GM12878 (cell line): ENCODE results near the gene LRP1B. TPM values are rescaled to one million over a fixed set of nuclear protein-coding genes. Genes with fewer than 3 reads are reported as not detected.

ENCODE experiments used
- ATAC-seq: fragments of 200-7000 bp; cut with Tn5 transposase; 3 replicates; pipeline ENCODE4 v1.9.1; 2020; ENCODE audit warnings: mild to moderate bottlenecking, moderate library complexity
- BruUV-seq: library from RNA; stranded (reverse); fragments of 400-500 nt; replicated peaks from 2 replicates; lab custom pipeline; 2021; lab: Mats Ljungman, UMichigan
- CTCF ChIA-PET: fragments of 300-600 bp; sonication (Branson Sonifier 250); formaldehyde crosslinking; extraction: SDS; loops from one replicate; lab custom pipeline; 2021; ENCODE audit warnings: inconsistent platforms; lab: Yijun Ruan, JAX
- POLR2A ChIA-PET: fragments of 350-600 bp; formaldehyde crosslinking; extraction: SDS; loops from one replicate; lab custom pipeline; 2021; ENCODE audit warnings: inconsistent platforms; lab: Charles Lee
- RAD21 ChIA-PET: fragments of 300-600 bp; sonication (Branson Sonifier 250); formaldehyde crosslinking; loops from one replicate; lab custom pipeline; 2023; ENCODE audit warnings: antibody characterized with exemption; ENCODE audit not compliant: unreplicated experiment; lab: Charles Lee
- SMC1A ChIA-PET: fragments of 300-600 bp; sonication (Branson Sonifier 250); formaldehyde crosslinking; loops from one replicate; lab custom pipeline; 2023; ENCODE audit not compliant: unreplicated experiment, uncharacterized antibody; lab: Charles Lee
- DNase-seq: peaks from one replicate; pipeline ENCODE4 v3.0.0-alpha.2; 2011; ENCODE audit warnings: low read depth, low spot score
- FAIRE-seq: peaks from 3 replicates; lab custom pipeline; 2011; peaks lifted over from hg19 to GRCh38; lab: Jason Lieb, UNC
- H2AFZ ChIP-seq: 2 replicates; pipeline ENCODE4 v1.6.0; 2011; ENCODE audit warnings: low read depth, low read length, control low read depth; ENCODE audit not compliant: control insufficient read depth
- H3K27ac ChIP-seq: 2 replicates; pipeline ENCODE4 v1.5.1; 2011; ENCODE audit warnings: control low read depth; ENCODE audit not compliant: control insufficient read depth, insufficient read depth
- H3K27me3 ChIP-seq, 2 experiments: replicated peaks in 1 of 2; 2 replicates each; pipeline versions ENCODE4 v1.6.0 to v1.6.1; 2011; ENCODE audit warnings: low read length in 1 of 2; ENCODE audit not compliant: control insufficient read depth in 2 of 2, insufficient read depth in 2 of 2
- H3K36me3 ChIP-seq, 2 experiments: 2 replicates each; pipeline ENCODE4 v1.5.1; 2011; ENCODE audit warnings: low read length in 1 of 2; ENCODE audit not compliant: control insufficient read depth in 2 of 2, insufficient read depth in 2 of 2
- H3K4me1 ChIP-seq: 2 replicates; pipeline ENCODE4 v1.6.1; 2011; ENCODE audit warnings: mild to moderate bottlenecking, low read length, moderate library complexity, mixed read lengths; ENCODE audit not compliant: control insufficient read depth, insufficient read depth
- H3K4me2 ChIP-seq: 2 replicates; pipeline ENCODE4 v1.6.0; 2011; ENCODE audit warnings: control low read depth; ENCODE audit not compliant: control insufficient read depth, insufficient read depth
- H3K4me3 ChIP-seq: fragments of 200-600 bp; sonication (generic); 2 replicates; pipeline ENCODE4 v1.5.1; 2016
- H3K79me2 ChIP-seq: 2 replicates; pipeline ENCODE4 v1.6.0; 2011; ENCODE audit warnings: low read length; ENCODE audit not compliant: control insufficient read depth, insufficient read depth
- H3K9ac ChIP-seq: 2 replicates; pipeline ENCODE4 v1.8.0; 2011; ENCODE audit warnings: low read length, control low read depth, mixed read lengths; ENCODE audit not compliant: control insufficient read depth, insufficient read depth
- H3K9me3 ChIP-seq: replicated peaks from 3 replicates; pipeline ENCODE4 v1.5.1; 2011; ENCODE audit warnings: mild to moderate bottlenecking, low read length; ENCODE audit not compliant: control insufficient read depth, insufficient read depth
- H4K20me1 ChIP-seq: 2 replicates; pipeline ENCODE4 v1.6.0; 2011; ENCODE audit not compliant: control insufficient read depth, insufficient read depth
- CHD2 ChIP-seq: IDR thresholded peaks from 2 replicates; pipeline ENCODE4 v1.6.1; 2011; ENCODE audit warnings: low read depth, low read length, improper control_type of control experiment, borderline replicate concordance
- HDGF ChIP-seq: fragments of 450-650 bp; IDR thresholded peaks from 2 replicates; pipeline ENCODE4 v1.6.1; 2016; ENCODE audit warnings: antibody characterized with exemption
- IKZF1 ChIP-seq: fragments of 450-650 bp; conservative IDR thresholded peaks from 2 replicates; pipeline ENCODE4 v1.6.1; 2017; ENCODE audit warnings: antibody characterized with exemption, mild to moderate bottlenecking
- PML ChIP-seq: IDR thresholded peaks from 2 replicates; pipeline ENCODE4 v1.6.1; 2012; ENCODE audit warnings: low read length, inconsistent platforms
- YBX1 ChIP-seq: fragments of 450-650 bp; IDR thresholded peaks from 2 replicates; pipeline ENCODE4 v1.6.1; 2016; ENCODE audit warnings: antibody characterized with exemption
- WGBS: methylation state at CpG from one replicate; pipeline ENCODE4 v1.1.6; 2016; ENCODE audit warnings: low lambda C conversion rate; ENCODE audit not compliant: insufficient replicate concordance, insufficient coverage; ENCODE audit errors: missing lambda C conversion rate; 5-methylcytosine and 5-hydroxymethylcytosine counted together
- in situ Hi-C: fragments of 300-500 bp; cut with MboI; formaldehyde crosslinking; loops from 9 replicates; pipeline ENCODE4 v1.14.3; 2018; ENCODE audit warnings: mixed read lengths
- intact Hi-C: fragments of 100-400 bp; cut with micrococcal nuclease; formaldehyde crosslinking; loops from one replicate; pipeline ENCODE4 v1.14.2; 2022; ENCODE audit not compliant: unreplicated experiment
- polyA plus RNA-seq, 11 experiments: library from polyadenylated mRNA; depleted of rRNA in 4 of 11; unstranded in 6 of 11; stranded (reverse) in 5 of 11; fragments of >200 nt; fragmentation: Nextera tagmentation in 4 of 11; fragmentation: Illumina TruSeq in 1 of 11; extraction: Ambion mirVana in 4 of 11; extraction: Trizol in 1 of 11; gene quantifications; 1 replicate in 1 of 11; 2 replicates in 10 of 11; pipeline versions ENCODE4 v1.2.1 to v1.2.3, GENCODE V29; 2011 to 2016; ENCODE audit warnings: inconsistent platforms in 2 of 11, missing spikeins in 2 of 11, low read depth in 1 of 11
- total RNA-seq, 4 experiments: library from RNA; depleted of rRNA in 3 of 4; stranded (reverse); fragments of >200 nt in 3 of 4; fragmentation: Illumina TruSeq in 1 of 4; extraction: Trizol in 1 of 4; gene quantifications; 2 replicates each; pipeline versions ENCODE4 v1.2.1 to v1.2.3, GENCODE V29; 2013 to 2021
- TF ChIP-seq, protein P1 (sequence below): fragments of 450-650 bp; IDR thresholded peaks from 2 replicates; pipeline ENCODE4 v1.6.1; 2017; ENCODE audit warnings: mild to moderate bottlenecking, low read depth, inconsistent platforms; ENCODE audit not compliant: poor library complexity, severe bottlenecking
- TF ChIP-seq, protein P2 (sequence below): IDR thresholded peaks from 2 replicates; pipeline ENCODE4 v1.6.1; 2011; ENCODE audit warnings: borderline replicate concordance, low read depth, mild to moderate bottlenecking, moderate library complexity, mixed read lengths, low read length; ENCODE audit not compliant: insufficient read depth; ENCODE audit errors: extremely low read length
- TF ChIP-seq, protein P3 (sequence below): fragments of 150-350 bp; IDR thresholded peaks from 2 replicates; pipeline ENCODE4 v1.6.1; 2016; ENCODE audit warnings: low read depth, low read length
- TF ChIP-seq, protein P4 (sequence below): IDR thresholded peaks from 2 replicates; pipeline ENCODE4 v1.6.1; 2012; ENCODE audit warnings: low read depth, low read length, improper control_type of control experiment
- TF ChIP-seq, protein P5 (sequence below): IDR thresholded peaks from 2 replicates; pipeline ENCODE4 v1.6.1; 2011; ENCODE audit warnings: mild to moderate bottlenecking, low read depth, low read length, moderate library complexity; ENCODE audit not compliant: insufficient replicate concordance
- TF ChIP-seq, protein P6 (sequence below): fragments of 450-650 bp; IDR thresholded peaks from 2 replicates; pipeline ENCODE4 v1.6.1; 2014; ENCODE audit warnings: mild to moderate bottlenecking
- TF ChIP-seq, protein P7 (sequence below): fragments of 450-650 bp; IDR thresholded peaks from 2 replicates; pipeline ENCODE4 v1.6.1; 2017; ENCODE audit warnings: antibody characterized with exemption, mild to moderate bottlenecking, moderate library complexity

LRP1B gene
- total and polyA plus RNA-seq, 10 of the 15 experiments (the other 5 are each of a cell fraction or from before 2014, with no cell fraction given), result under 0.01 to 0.06 (median 0.03) TPM; not detected in 5

DNA sequence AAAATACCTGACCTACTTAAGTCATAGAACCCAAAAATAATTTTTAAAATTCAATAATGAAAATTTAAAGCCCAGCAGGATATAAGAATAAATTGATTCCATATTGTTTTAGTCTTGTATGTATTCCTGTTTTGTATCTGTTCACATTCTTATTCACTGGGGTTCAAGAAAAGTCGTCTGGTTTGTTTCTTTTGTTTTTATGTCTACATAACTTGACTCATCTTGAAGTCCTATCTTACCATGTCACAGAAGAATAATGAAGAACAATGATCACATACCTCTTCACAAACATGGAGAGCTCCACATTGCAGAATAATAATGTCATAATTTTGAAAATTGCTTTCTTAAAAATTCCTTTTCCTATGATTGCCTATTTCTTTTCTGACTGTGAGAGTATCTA lies 43.4 kb upstream of the LRP1B start:
- POLR2A ChIA-PET, result no interaction called here
- RAD21 ChIA-PET, result no interaction called here
- SMC1A ChIA-PET, result no interaction called here
- no peaks in the 10 kb centered on the region for H3K36me3 ChIP-seq
- no TSS peak for BruUV-seq
- no peaks in the 10 kb centered on the region for H3K27me3 ChIP-seq
- H4K20me1 ChIP-seq, result no peaks in the 10 kb centered on the region
- CTCF ChIA-PET, result no interaction called here
- H2AFZ ChIP-seq, result no peak overlapping the region
- in situ Hi-C loops, result no loop called here
- no peak for DNase-seq
- WGBS, result 0% methylated on average over 1 of the region's 1 CpG
- H3K79me2 ChIP-seq, result no peaks in the 10 kb centered on the region
- H3K27ac ChIP-seq, result no peak overlapping the region
- no peak overlapping the region for H3K4me3 ChIP-seq
- H3K9ac ChIP-seq, result no peak overlapping the region
- H3K4me1 ChIP-seq, result no peaks in the 10 kb centered on the region
- intact Hi-C loops, result no loop called here
- ATAC-seq, result no peak
- no peak for FAIRE-seq
- H3K4me2 ChIP-seq, result no peak overlapping the region
- no peaks in the 10 kb centered on the region for H3K9me3 ChIP-seq
- TF ChIP-seq PML (no peak), IKZF1 (no peak), YBX1 (no peak), CHD2 (no peak), HDGF (no peak)
- TF ChIP-seq, protein P1, sequence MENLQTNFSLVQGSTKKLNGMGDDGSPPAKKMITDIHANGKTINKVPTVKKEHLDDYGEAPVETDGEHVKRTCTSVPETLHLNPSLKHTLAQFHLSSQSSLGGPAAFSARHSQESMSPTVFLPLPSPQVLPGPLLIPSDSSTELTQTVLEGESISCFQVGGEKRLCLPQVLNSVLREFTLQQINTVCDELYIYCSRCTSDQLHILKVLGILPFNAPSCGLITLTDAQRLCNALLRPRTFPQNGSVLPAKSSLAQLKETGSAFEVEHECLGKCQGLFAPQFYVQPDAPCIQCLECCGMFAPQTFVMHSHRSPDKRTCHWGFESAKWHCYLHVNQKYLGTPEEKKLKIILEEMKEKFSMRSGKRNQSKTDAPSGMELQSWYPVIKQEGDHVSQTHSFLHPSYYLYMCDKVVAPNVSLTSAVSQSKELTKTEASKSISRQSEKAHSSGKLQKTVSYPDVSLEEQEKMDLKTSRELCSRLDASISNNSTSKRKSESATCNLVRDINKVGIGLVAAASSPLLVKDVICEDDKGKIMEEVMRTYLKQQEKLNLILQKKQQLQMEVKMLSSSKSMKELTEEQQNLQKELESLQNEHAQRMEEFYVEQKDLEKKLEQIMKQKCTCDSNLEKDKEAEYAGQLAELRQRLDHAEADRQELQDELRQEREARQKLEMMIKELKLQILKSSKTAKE, result no peak
- TF ChIP-seq, protein P2, sequence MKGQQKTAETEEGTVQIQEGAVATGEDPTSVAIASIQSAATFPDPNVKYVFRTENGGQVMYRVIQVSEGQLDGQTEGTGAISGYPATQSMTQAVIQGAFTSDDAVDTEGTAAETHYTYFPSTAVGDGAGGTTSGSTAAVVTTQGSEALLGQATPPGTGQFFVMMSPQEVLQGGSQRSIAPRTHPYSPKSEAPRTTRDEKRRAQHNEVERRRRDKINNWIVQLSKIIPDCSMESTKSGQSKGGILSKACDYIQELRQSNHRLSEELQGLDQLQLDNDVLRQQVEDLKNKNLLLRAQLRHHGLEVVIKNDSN, result no peak
- TF ChIP-seq, protein P3, sequence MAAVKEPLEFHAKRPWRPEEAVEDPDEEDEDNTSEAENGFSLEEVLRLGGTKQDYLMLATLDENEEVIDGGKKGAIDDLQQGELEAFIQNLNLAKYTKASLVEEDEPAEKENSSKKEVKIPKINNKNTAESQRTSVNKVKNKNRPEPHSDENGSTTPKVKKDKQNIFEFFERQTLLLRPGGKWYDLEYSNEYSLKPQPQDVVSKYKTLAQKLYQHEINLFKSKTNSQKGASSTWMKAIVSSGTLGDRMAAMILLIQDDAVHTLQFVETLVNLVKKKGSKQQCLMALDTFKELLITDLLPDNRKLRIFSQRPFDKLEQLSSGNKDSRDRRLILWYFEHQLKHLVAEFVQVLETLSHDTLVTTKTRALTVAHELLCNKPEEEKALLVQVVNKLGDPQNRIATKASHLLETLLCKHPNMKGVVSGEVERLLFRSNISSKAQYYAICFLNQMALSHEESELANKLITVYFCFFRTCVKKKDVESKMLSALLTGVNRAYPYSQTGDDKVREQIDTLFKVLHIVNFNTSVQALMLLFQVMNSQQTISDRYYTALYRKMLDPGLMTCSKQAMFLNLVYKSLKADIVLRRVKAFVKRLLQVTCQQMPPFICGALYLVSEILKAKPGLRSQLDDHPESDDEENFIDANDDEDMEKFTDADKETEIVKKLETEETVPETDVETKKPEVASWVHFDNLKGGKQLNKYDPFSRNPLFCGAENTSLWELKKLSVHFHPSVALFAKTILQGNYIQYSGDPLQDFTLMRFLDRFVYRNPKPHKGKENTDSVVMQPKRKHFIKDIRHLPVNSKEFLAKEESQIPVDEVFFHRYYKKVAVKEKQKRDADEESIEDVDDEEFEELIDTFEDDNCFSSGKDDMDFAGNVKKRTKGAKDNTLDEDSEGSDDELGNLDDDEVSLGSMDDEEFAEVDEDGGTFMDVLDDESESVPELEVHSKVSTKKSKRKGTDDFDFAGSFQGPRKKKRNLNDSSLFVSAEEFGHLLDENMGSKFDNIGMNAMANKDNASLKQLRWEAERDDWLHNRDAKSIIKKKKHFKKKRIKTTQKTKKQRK, result no peak
- TF ChIP-seq, protein P4, sequence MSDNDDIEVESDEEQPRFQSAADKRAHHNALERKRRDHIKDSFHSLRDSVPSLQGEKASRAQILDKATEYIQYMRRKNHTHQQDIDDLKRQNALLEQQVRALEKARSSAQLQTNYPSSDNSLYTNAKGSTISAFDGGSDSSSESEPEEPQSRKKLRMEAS, result no peak
- TF ChIP-seq, protein P5, sequence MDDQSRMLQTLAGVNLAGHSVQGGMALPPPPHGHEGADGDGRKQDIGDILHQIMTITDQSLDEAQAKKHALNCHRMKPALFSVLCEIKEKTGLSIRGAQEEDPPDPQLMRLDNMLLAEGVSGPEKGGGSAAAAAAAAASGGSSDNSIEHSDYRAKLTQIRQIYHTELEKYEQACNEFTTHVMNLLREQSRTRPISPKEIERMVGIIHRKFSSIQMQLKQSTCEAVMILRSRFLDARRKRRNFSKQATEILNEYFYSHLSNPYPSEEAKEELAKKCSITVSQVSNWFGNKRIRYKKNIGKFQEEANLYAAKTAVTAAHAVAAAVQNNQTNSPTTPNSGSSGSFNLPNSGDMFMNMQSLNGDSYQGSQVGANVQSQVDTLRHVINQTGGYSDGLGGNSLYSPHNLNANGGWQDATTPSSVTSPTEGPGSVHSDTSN, result no peak
- TF ChIP-seq, protein P6, sequence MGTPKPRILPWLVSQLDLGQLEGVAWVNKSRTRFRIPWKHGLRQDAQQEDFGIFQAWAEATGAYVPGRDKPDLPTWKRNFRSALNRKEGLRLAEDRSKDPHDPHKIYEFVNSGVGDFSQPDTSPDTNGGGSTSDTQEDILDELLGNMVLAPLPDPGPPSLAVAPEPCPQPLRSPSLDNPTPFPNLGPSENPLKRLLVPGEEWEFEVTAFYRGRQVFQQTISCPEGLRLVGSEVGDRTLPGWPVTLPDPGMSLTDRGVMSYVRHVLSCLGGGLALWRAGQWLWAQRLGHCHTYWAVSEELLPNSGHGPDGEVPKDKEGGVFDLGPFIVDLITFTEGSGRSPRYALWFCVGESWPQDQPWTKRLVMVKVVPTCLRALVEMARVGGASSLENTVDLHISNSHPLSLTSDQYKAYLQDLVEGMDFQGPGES, result no peak
- TF ChIP-seq, protein P7, sequence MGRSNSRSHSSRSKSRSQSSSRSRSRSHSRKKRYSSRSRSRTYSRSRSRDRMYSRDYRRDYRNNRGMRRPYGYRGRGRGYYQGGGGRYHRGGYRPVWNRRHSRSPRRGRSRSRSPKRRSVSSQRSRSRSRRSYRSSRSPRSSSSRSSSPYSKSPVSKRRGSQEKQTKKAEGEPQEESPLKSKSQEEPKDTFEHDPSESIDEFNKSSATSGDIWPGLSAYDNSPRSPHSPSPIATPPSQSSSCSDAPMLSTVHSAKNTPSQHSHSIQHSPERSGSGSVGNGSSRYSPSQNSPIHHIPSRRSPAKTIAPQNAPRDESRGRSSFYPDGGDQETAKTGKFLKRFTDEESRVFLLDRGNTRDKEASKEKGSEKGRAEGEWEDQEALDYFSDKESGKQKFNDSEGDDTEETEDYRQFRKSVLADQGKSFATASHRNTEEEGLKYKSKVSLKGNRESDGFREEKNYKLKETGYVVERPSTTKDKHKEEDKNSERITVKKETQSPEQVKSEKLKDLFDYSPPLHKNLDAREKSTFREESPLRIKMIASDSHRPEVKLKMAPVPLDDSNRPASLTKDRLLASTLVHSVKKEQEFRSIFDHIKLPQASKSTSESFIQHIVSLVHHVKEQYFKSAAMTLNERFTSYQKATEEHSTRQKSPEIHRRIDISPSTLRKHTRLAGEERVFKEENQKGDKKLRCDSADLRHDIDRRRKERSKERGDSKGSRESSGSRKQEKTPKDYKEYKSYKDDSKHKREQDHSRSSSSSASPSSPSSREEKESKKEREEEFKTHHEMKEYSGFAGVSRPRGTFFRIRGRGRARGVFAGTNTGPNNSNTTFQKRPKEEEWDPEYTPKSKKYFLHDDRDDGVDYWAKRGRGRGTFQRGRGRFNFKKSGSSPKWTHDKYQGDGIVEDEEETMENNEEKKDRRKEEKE, result no peak
